Upper lobe of right lung (tissue), 1 donor: ENCODE results near the gene RAB11FIP4. TPM values are rescaled to one million over a fixed set of nuclear protein-coding genes. Genes with fewer than 3 reads are reported as not detected.

Experiments used
- ATAC-seq: fragments of 200-7000 bp; cut with Tn5 transposase; one replicate; pipeline ENCODE4 v1.9.1; 2020; ENCODE audit warnings: mild to moderate bottlenecking, moderate library complexity
- DNase-seq: peaks from one replicate; pipeline ENCODE4 v3.0.0-alpha.2; 2020
- H3K27ac ChIP-seq: fragments of 200-600 bp; one replicate; pipeline ENCODE4 v1.8.0; 2022
- H3K27me3 ChIP-seq: fragments of 200-600 bp; one replicate; pipeline ENCODE4 v1.8.0; 2022; ENCODE audit warnings: mild to moderate bottlenecking
- H3K36me3 ChIP-seq: fragments of 200-600 bp; one replicate; pipeline ENCODE4 v1.8.0; 2022
- H3K4me1 ChIP-seq: fragments of 200-600 bp; one replicate; pipeline ENCODE4 v1.8.0; 2022
- H3K4me3 ChIP-seq: fragments of 200-600 bp; one replicate; pipeline ENCODE4 v1.8.0; 2022; ENCODE audit warnings: mild to moderate bottlenecking
- H3K9me3 ChIP-seq: fragments of 200-600 bp; one replicate; pipeline ENCODE4 v1.8.0; 2022
- intact Hi-C: fragments of 100-400 bp; cut with DNase I; formaldehyde crosslinking; loops from one replicate; pipeline ENCODE4 v1.11.0; 2022
- total RNA-seq: library from RNA; stranded (reverse); fragmentation: NEBNext Ultra II Directional; extraction: Animal tissue kit (Norgen Biotek cat#: 25700); gene quantifications from one replicate; pipeline ENCODE4 v1.2.1, GENCODE V29; 2021
- TF ChIP-seq, protein P1 (sequence below): fragments of 200-600 bp; IDR thresholded peaks from one replicate; pipeline ENCODE4 v1.8.0; 2022; ENCODE audit warnings: antibody characterized with exemption
- donor health status: DM: no; HTN: yes; CAD: no; lungs with severe emphysema.

RAB11FIP4 gene
- total RNA-seq, 1 donor from 2014 or later, result 13.5 TPM

DNA sequence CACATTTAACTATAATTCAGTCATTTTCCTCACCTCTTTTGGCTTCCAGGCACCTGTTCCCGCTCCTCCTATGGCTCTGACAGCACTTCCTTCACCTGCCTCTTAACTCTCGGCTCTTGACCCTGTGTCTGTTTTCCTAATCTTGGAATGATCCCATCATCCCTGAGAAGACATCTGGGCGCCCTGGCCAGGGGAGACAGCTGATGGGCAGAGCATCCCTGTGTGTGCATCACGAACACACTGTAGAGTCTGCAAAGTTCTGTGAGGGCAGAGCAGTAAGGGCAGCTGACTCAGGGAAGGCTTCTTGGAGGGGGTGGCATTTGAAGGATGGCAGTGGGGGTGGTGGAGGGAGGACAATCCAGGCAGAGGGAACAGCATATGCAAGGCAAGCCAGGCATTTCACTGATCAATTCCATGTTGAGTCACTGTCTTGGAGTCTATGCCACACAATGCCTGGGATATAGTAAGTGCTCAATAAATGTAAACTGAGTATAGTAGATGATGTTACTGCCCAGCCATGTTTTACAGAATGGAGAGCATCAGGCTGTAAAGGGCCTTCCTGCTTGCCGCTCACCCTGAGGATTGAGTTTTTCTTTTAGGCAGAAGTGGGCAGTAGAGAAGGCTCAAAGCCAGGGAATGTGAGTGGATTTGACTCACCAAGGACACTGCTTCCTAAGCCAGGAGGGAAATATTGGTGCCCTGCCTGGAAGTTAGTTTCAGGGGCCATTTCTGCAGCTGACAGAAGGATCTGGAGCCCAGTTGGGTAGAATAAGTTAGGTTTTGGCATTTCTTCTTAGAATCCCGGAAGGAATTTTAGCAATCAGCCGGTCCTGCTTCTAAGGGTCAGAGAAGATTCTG, 5.8 kb upstream of the RAB11FIP4 start:
- DNase-seq (no peak), ATAC-seq (no peak)
- no peak overlapping the region for H3K4me3 ChIP-seq
- TF ChIP-seq, protein P1, sequence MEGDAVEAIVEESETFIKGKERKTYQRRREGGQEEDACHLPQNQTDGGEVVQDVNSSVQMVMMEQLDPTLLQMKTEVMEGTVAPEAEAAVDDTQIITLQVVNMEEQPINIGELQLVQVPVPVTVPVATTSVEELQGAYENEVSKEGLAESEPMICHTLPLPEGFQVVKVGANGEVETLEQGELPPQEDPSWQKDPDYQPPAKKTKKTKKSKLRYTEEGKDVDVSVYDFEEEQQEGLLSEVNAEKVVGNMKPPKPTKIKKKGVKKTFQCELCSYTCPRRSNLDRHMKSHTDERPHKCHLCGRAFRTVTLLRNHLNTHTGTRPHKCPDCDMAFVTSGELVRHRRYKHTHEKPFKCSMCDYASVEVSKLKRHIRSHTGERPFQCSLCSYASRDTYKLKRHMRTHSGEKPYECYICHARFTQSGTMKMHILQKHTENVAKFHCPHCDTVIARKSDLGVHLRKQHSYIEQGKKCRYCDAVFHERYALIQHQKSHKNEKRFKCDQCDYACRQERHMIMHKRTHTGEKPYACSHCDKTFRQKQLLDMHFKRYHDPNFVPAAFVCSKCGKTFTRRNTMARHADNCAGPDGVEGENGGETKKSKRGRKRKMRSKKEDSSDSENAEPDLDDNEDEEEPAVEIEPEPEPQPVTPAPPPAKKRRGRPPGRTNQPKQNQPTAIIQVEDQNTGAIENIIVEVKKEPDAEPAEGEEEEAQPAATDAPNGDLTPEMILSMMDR, result no peak
- H3K27ac ChIP-seq, result no peak overlapping the region
- H3K27me3 ChIP-seq, result peaks cover 16% of the 10 kb centered on the region
- intact Hi-C loops, result no loop called here
- H3K9me3 ChIP-seq, result no peaks in the 10 kb centered on the region
- peaks cover 6% of the 10 kb centered on the region for H3K36me3 ChIP-seq
- H3K4me1 ChIP-seq, result no peaks in the 10 kb centered on the region

DNA sequence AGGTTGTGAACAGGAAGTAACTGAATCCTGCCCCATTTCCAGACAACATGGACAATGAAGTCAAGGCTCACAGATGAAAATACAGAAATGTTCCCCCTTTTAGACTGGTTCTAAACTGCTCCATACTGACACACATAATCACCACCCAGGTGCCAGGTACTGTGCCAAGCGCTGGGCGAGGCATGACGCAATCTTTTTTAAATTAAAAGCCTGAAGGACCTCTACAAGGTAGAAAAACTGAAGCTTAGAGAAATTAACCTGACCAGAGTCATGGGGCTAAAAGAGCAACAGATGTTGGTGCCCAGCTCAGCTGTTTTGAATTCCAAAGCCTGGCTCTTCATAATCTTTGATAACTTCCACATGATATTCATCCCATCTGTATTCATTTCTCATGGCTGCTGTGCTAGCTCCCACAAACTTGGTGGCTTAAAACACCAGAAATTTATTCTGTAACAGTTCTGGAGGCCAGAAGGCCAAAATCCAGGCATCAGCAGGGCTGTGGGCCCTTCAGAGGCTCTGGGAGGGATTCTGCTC, 4.9 kb upstream of the RAB11FIP4 start:
- TF ChIP-seq, protein P1, result no peak
- DNase-seq, result no peak
- no peak overlapping the region for H3K4me3 ChIP-seq
- peaks cover 6% of the 10 kb centered on the region for H3K36me3 ChIP-seq
- intact Hi-C loops, result no loop called here
- H3K4me1 ChIP-seq, result no peaks in the 10 kb centered on the region
- no peak overlapping the region for H3K27ac ChIP-seq
- peaks cover 23% of the 10 kb centered on the region for H3K27me3 ChIP-seq
- no peak for ATAC-seq
- no peaks in the 10 kb centered on the region for H3K9me3 ChIP-seq

DNA sequence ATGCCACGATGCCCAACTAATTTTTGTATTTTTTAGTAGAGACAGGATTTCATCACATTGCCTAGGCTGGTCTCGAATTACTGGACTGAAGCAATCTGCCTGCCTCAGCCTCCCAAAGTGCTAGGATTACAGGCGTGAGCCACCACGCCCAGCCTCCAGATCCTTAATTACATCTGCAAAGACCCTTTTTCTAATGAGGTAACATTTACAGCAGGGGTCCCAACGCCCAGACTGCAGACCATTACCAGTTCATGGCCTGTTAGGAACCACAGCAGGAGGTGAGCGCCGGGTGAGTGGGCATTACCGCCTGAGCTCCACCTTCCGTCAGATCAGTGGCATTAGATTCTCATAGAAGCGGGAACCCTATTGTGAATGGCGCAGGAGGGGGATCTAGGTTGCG, 4.0 kb upstream of the RAB11FIP4 start:
- Histone ChIP-seq H3K4me3 (no peak overlapping the region), H3K36me3 (peaks cover 2% of the 10 kb centered on the region), H3K4me1 (no peaks in the 10 kb centered on the region), H3K9me3 (no peaks in the 10 kb centered on the region), H3K27me3 (peaks cover 30% of the 10 kb centered on the region), H3K27ac (no peak overlapping the region)
- no peak for ATAC-seq
- intact Hi-C loops, result no loop called here
- no peak for DNase-seq
- TF ChIP-seq, protein P1, result no peak

DNA sequence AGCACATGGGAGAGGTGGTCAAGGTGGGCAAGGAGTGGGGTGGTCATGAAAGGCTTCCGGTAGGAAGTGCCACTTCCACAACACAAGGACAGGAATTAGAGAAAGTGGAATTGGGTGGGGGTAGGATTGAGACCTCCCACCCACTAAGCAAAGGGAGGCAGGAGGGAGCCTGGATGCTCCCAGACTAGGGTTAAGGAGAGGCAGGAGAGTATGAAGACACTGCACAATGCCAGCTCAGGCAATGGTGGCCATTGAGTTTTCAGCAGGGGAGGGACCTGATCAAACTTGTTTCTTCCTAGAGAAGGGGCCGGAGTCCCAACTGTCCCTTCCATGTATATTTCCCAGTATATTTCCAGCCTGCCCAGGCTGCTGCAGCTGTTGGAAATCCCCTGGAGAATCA, 3.1 kb upstream of the RAB11FIP4 start:
- intact Hi-C loops, result no loop called here
- no peak for ATAC-seq
- H3K27me3 ChIP-seq, result peaks cover 39% of the 10 kb centered on the region

DNA sequence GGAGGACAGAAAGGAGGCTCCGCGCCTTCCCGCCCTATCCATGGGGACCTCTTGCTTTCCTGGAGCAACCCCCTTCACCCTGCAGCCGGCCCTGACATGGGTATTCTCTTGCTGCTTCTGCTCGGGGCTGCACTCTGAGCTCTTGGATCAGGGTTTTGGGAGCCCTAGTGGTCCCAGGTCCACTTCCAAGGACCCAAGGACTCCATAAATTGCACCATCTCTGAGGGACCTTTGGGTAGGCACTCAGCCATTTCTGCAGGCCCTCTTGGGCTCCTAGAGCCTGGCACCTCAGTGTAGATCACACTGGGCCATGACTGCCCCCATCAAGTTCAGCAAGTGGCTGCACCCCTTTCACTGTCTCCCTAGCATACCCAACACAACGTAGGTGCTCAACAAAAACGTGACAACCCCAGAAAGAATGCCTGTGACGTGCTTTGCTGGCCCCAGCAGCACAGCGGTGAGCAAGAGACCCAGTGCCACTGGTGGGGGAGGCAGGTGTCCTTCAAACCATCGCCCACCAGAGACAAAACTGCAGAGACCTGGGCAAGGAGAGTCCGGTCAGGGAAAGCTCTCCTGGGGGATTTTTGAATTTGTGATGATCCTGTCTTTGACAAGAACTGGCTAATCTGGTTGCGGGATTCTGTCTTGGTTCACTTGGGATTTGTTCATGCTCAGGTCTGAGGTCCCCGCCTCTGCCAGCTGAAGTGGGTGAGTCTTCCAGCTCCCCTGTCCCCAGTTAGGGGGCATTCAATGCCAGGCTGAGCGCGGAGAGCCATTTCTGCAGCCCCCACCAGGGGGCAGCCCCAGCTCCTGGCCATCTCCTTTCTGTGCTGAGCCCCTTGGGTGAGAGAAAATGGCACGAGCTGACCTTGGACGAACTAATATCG, 2.5 kb upstream of the RAB11FIP4 start:
- DNase-seq (no peak), ATAC-seq (peak; percentile 48)
- Histone ChIP-seq H3K4me1 (no peaks in the 10 kb centered on the region), H3K36me3 (no peaks in the 10 kb centered on the region), H3K9me3 (no peaks in the 10 kb centered on the region), H3K27me3 (peaks cover 45% of the 10 kb centered on the region), H3K27ac (no peak overlapping the region), H3K4me3 (no peak overlapping the region)
- TF ChIP-seq, protein P1, result peak; percentile 60
- intact Hi-C loops, result no loop called here

More for the DNA sequence above, 3.1 kb upstream of the RAB11FIP4 start:
- H3K4me1 ChIP-seq, result no peaks in the 10 kb centered on the region
- H3K36me3 ChIP-seq, result no peaks in the 10 kb centered on the region
- H3K9me3 ChIP-seq, result no peaks in the 10 kb centered on the region
- DNase-seq, result no peak
- no peak overlapping the region for H3K4me3 ChIP-seq
- TF ChIP-seq, protein P1, result no peak
- no peak overlapping the region for H3K27ac ChIP-seq
